Measurements from ENCODE around the gene SUPT3H. TPM values are rescaled to one million over a fixed set of nuclear protein-coding genes. Genes with fewer than 3 reads are reported as not detected.

The SUPT3H gene
- total and polyA plus RNA-seq, 4 experiments from 2014 or later = 11.8 to 13.6 (median 12.6) TPM

- H3K4me3 ChIP-seq (ENCODE audit: low read length in 2 of 2) = no peak overlapping the region
- no peak for DNase-seq
- Mint-ChIP-seq H3K9me3 (no peaks in the 10 kb centered on the region), H3K27me3 (peaks cover 0 to 4% of the 10 kb centered on the region in 2 donors), H3K36me3 (no peaks in the 10 kb centered on the region), H3K4me3 (no peak overlapping the region), H3K27ac (peak overlapping the region in 1 of 7 donors; percentile 17), H3K4me1 (peaks cover 7 to 12% (median 11%) of the 10 kb centered on the region in 4 donors)
- intact Hi-C loops (cut with micrococcal nuclease) = no loop called here
- no peak overlapping the region for H3K27ac ChIP-seq (ENCODE audit: low read depth, low read length)
- H3K27me3 ChIP-seq (ENCODE audit: insufficient read depth, low read length) = no peaks in the 10 kb centered on the region
- ChIA-PET CTCF (ENCODE audit: partially characterized antibody) (no interaction called here), POLR2A (ENCODE audit: partially characterized antibody) (no interaction called here)
- peaks cover 8% of the 10 kb centered on the region for H3K4me1 ChIP-seq (ENCODE audit: insufficient read depth, low read length)
- H3K9me3 ChIP-seq (ENCODE audit: control insufficient read depth in 1 of 2, low read length in 2 of 2) = no peaks in the 10 kb centered on the region
- H3K36me3 ChIP-seq (ENCODE audit: insufficient read depth, low read length) = no peaks in the 10 kb centered on the region
Measured at GRCh38 chr6:44804546-44805159, 573.1 kb downstream of the SUPT3H start.

- Histone ChIP-seq H3K27me3 (ENCODE audit: insufficient read depth, low read length) (peaks cover 3% of the 10 kb centered on the region), H3K4me1 (ENCODE audit: insufficient read depth, low read length) (peaks cover 2% of the 10 kb centered on the region), H3K4me3 (ENCODE audit: low read length in 2 of 2) (no peak overlapping the region), H3K27ac (ENCODE audit: low read depth, low read length) (no peak overlapping the region), H3K9me3 (ENCODE audit: control insufficient read depth in 1 of 2, low read length in 2 of 2) (no peaks in the 10 kb centered on the region), H3K36me3 (ENCODE audit: insufficient read depth, low read length) (no peaks in the 10 kb centered on the region)
- Mint-ChIP-seq H3K36me3 (no peaks in the 10 kb centered on the region), H3K27me3 (peaks cover 0 to 4% of the 10 kb centered on the region in 2 donors), H3K4me1 (peaks cover 2 to 7% (median 5%) of the 10 kb centered on the region in 4 donors), H3K27ac (no peak overlapping the region), H3K9me3 (no peaks in the 10 kb centered on the region), H3K4me3 (no peak overlapping the region)
- CTCF ChIA-PET (ENCODE audit: partially characterized antibody) = no interaction called here
- no peak for DNase-seq
- intact Hi-C loops (cut with micrococcal nuclease) = no loop called here
- POLR2A ChIA-PET (ENCODE audit: partially characterized antibody) = no interaction called here
Measured at GRCh38 chr6:44804016-44804415, 573.7 kb downstream of the SUPT3H start.

GRCh38 chr6:44800784-44801592 is 576.7 kb downstream of the SUPT3H start:
- H3K4me1 Mint-ChIP-seq = peaks cover 0 to 4% (median under 1%) of the 10 kb centered on the region in 4 donors
- POLR2A ChIA-PET (ENCODE audit: partially characterized antibody) = no interaction called here

GRCh38 chr6:44800171-44800783 is 577.5 kb downstream of the SUPT3H start:
- Histone ChIP-seq H3K27me3 (ENCODE audit: insufficient read depth, low read length) (peaks cover 3% of the 10 kb centered on the region), H3K36me3 (ENCODE audit: insufficient read depth, low read length) (no peaks in the 10 kb centered on the region), H3K9me3 (ENCODE audit: control insufficient read depth in 1 of 2, low read length in 2 of 2) (no peaks in the 10 kb centered on the region), H3K27ac (ENCODE audit: low read depth, low read length) (no peak overlapping the region), H3K4me1 (ENCODE audit: insufficient read depth, low read length) (no peaks in the 10 kb centered on the region), H3K4me3 (ENCODE audit: low read length in 2 of 2) (no peak overlapping the region)
- Mint-ChIP-seq H3K27me3 (peaks cover 0 to 15% of the 10 kb centered on the region in 2 donors), H3K4me3 (no peak overlapping the region), H3K36me3 (no peaks in the 10 kb centered on the region), H3K27ac (no peak overlapping the region), H3K4me1 (peaks cover 0 to 4% (median under 1%) of the 10 kb centered on the region in 4 donors), H3K9me3 (peaks cover 0 to 4% (median 1%) of the 10 kb centered on the region in 8 donors)
- no peak for DNase-seq
- intact Hi-C loops (cut with micrococcal nuclease) = no loop called here
- ChIA-PET POLR2A (ENCODE audit: partially characterized antibody) (no interaction called here), CTCF (ENCODE audit: partially characterized antibody) (no interaction called here)

More at GRCh38 chr6:44800784-44801592, 576.7 kb downstream of the SUPT3H start:
- no peak for DNase-seq
- CTCF ChIA-PET (ENCODE audit: partially characterized antibody) = interaction anchor here (0.9 kb wide), 1 partner anchor 22 kb away, joined by 3 read pairs; no protein-coding TSS in a partner anchor
- H3K27ac ChIP-seq (ENCODE audit: low read depth, low read length) = no peak overlapping the region
- no peak overlapping the region for H3K4me3 Mint-ChIP-seq
- H3K36me3 Mint-ChIP-seq = no peaks in the 10 kb centered on the region
- no peaks in the 10 kb centered on the region for H3K4me1 ChIP-seq (ENCODE audit: insufficient read depth, low read length)
- H3K9me3 ChIP-seq (ENCODE audit: control insufficient read depth in 1 of 2, low read length in 2 of 2) = no peaks in the 10 kb centered on the region
- H3K27ac Mint-ChIP-seq = no peak overlapping the region
- peaks cover 3% of the 10 kb centered on the region for H3K27me3 ChIP-seq (ENCODE audit: insufficient read depth, low read length)
- H3K9me3 Mint-ChIP-seq = peaks cover 0 to 2% (median under 1%) of the 10 kb centered on the region in 8 donors
- peaks cover 0 to 15% of the 10 kb centered on the region in 2 donors for H3K27me3 Mint-ChIP-seq
- H3K4me3 ChIP-seq (ENCODE audit: low read length in 2 of 2) = no peak overlapping the region
- no peaks in the 10 kb centered on the region for H3K36me3 ChIP-seq (ENCODE audit: insufficient read depth, low read length)
- intact Hi-C loops (cut with micrococcal nuclease) = no loop called here

GRCh38 chr6:44797746-44798145 is 580.0 kb downstream of the SUPT3H start:
- ChIA-PET POLR2A (ENCODE audit: partially characterized antibody) (no interaction called here), CTCF (ENCODE audit: partially characterized antibody) (no interaction called here)
- Histone ChIP-seq H3K27me3 (ENCODE audit: insufficient read depth, low read length) (peaks cover 3% of the 10 kb centered on the region), H3K9me3 (ENCODE audit: control insufficient read depth in 1 of 2, low read length in 2 of 2) (no peaks in the 10 kb centered on the region), H3K4me3 (ENCODE audit: low read length in 2 of 2) (no peak overlapping the region), H3K27ac (ENCODE audit: low read depth, low read length) (no peak overlapping the region), H3K4me1 (ENCODE audit: insufficient read depth, low read length) (no peaks in the 10 kb centered on the region), H3K36me3 (ENCODE audit: insufficient read depth, low read length) (no peaks in the 10 kb centered on the region)
- DNase-seq = no peak
- Mint-ChIP-seq H3K27me3 (peaks cover 0 to 20% of the 10 kb centered on the region in 2 donors), H3K4me1 (peaks cover 0 to 3% (median 0%) of the 10 kb centered on the region in 4 donors), H3K36me3 (no peaks in the 10 kb centered on the region), H3K9me3 (peaks cover 0 to 6% (median 4%) of the 10 kb centered on the region in 8 donors), H3K27ac (peak overlapping the region in 1 of 7 donors; percentile 29), H3K4me3 (no peak overlapping the region)
- intact Hi-C loops (cut with micrococcal nuclease) = no loop called here

- no peaks in the 10 kb centered on the region for H3K36me3 Mint-ChIP-seq
- POLR2A ChIA-PET (ENCODE audit: partially characterized antibody) = no interaction called here
- Histone ChIP-seq H3K4me1 (ENCODE audit: insufficient read depth, low read length) (no peaks in the 10 kb centered on the region), H3K27me3 (ENCODE audit: insufficient read depth, low read length) (peaks cover 3% of the 10 kb centered on the region), H3K36me3 (ENCODE audit: insufficient read depth, low read length) (no peaks in the 10 kb centered on the region), H3K9me3 (ENCODE audit: control insufficient read depth in 1 of 2, low read length in 2 of 2) (no peaks in the 10 kb centered on the region), H3K4me3 (ENCODE audit: low read length in 2 of 2) (no peak overlapping the region), H3K27ac (ENCODE audit: low read depth, low read length) (no peak overlapping the region)
- H3K4me3 Mint-ChIP-seq = no peak overlapping the region
- H3K9me3 Mint-ChIP-seq = peaks cover 0 to 8% (median 4%) of the 10 kb centered on the region in 8 donors
- H3K27ac Mint-ChIP-seq = no peak overlapping the region
- DNase-seq = no peak
- peaks cover 0 to 5% (median 0%) of the 10 kb centered on the region in 4 donors for H3K4me1 Mint-ChIP-seq
- CTCF ChIA-PET (ENCODE audit: partially characterized antibody) = no interaction called here
- intact Hi-C loops (cut with micrococcal nuclease) = no loop called here
- peaks cover 3 to 22% of the 10 kb centered on the region in 2 donors for H3K27me3 Mint-ChIP-seq
Measured at GRCh38 chr6:44795326-44795725, 582.4 kb downstream of the SUPT3H start.

GRCh38 chr6:44789806-44790205 is 587.9 kb downstream of the SUPT3H start:
- no peak overlapping the region for H3K27ac Mint-ChIP-seq
- intact Hi-C loops (cut with micrococcal nuclease) = no loop called here
- Histone ChIP-seq H3K9me3 (ENCODE audit: control insufficient read depth in 1 of 2, low read length in 2 of 2) (no peaks in the 10 kb centered on the region), H3K27ac (ENCODE audit: low read depth, low read length) (no peak overlapping the region), H3K36me3 (ENCODE audit: insufficient read depth, low read length) (no peaks in the 10 kb centered on the region), H3K4me3 (ENCODE audit: low read length in 2 of 2) (no peak overlapping the region), H3K4me1 (ENCODE audit: insufficient read depth, low read length) (peaks cover 15% of the 10 kb centered on the region), H3K27me3 (ENCODE audit: insufficient read depth, low read length) (no peaks in the 10 kb centered on the region)
- peaks cover 3 to 10% of the 10 kb centered on the region in 2 donors for H3K27me3 Mint-ChIP-seq
- peaks cover 0 to 14% (median 4%) of the 10 kb centered on the region in 8 donors for H3K9me3 Mint-ChIP-seq
- no peak for DNase-seq
- peaks cover 8 to 19% (median 15%) of the 10 kb centered on the region in 4 donors for H3K4me1 Mint-ChIP-seq
- POLR2A ChIA-PET (ENCODE audit: partially characterized antibody) = no interaction called here
- CTCF ChIA-PET (ENCODE audit: partially characterized antibody) = no interaction called here
- no peak overlapping the region for H3K4me3 Mint-ChIP-seq
- no peaks in the 10 kb centered on the region for H3K36me3 Mint-ChIP-seq
